Natural killer cell (primary cell): Measurements from ENCODE around the gene SLCO4A1. TPM values are rescaled to one million over a fixed set of nuclear protein-coding genes. Genes with fewer than 3 reads are reported as not detected.

ENCODE experiments used
- ATAC-seq, 3 donors: fragments of 150-1000 bp in 2 of 3; fragments of 200-7000 bp in 1 of 3; cut with Tn5 transposase; 1 replicate in 1 of 3; 2 replicates in 2 of 3; pipeline ENCODE4 v1.10.0; 2021; ENCODE audit warnings: mild to moderate bottlenecking in 2 of 3, moderate library complexity in 2 of 3
- DNase-seq, 2 donors: peaks; one replicate each; pipeline versions ENCODE4 v3.0.0 to v3.0.0-alpha.2; 2013 to 2021; ENCODE audit warnings: mixed read lengths in 1 of 2
- H3K27ac ChIP-seq: one replicate; pipeline ENCODE4 v1.5.1; 2013; ENCODE audit warnings: mild to moderate bottlenecking, low read length
- H3K27me3 ChIP-seq: one replicate; pipeline ENCODE4 v1.6.1; 2013; ENCODE audit warnings: low read length; ENCODE audit not compliant: control insufficient read depth, insufficient read depth
- H3K36me3 ChIP-seq: one replicate; pipeline ENCODE4 v1.6.1; 2013; ENCODE audit warnings: low read length; ENCODE audit not compliant: control insufficient read depth, insufficient read depth
- H3K4me1 ChIP-seq: one replicate; pipeline ENCODE4 v1.6.1; 2013; ENCODE audit warnings: low read length; ENCODE audit not compliant: control insufficient read depth, insufficient read depth
- H3K4me3 ChIP-seq: one replicate; pipeline ENCODE4 v1.5.1; 2013; ENCODE audit warnings: low read length
- H3K9me3 ChIP-seq: one replicate; pipeline ENCODE4 v1.6.1; 2013; ENCODE audit warnings: low read length; ENCODE audit not compliant: control insufficient read depth, insufficient read depth
- H3K27ac Mint-ChIP-seq, 2 donors: one replicate each; pipeline ENCODE4 v1.8.0; 2022; ENCODE audit warnings: mild to moderate bottlenecking in 2 of 2, mixed read lengths in 2 of 2, moderate library complexity in 1 of 2
- H3K27me3 Mint-ChIP-seq, 2 donors: one replicate each; pipeline ENCODE4 v1.8.0; 2022; ENCODE audit warnings: low read depth in 2 of 2, mixed read lengths in 2 of 2
- H3K36me3 Mint-ChIP-seq: one replicate; pipeline ENCODE4 v1.8.0; 2022; ENCODE audit warnings: mixed read lengths
- H3K4me1 Mint-ChIP-seq, 2 donors: one replicate each; pipeline ENCODE4 v1.8.0; 2022; ENCODE audit warnings: mixed read lengths in 2 of 2
- H3K4me3 Mint-ChIP-seq: one replicate; pipeline ENCODE4 v1.8.0; 2022; ENCODE audit warnings: mild to moderate bottlenecking, moderate library complexity, mixed read lengths
- H3K9me3 Mint-ChIP-seq, 2 donors: one replicate each; pipeline ENCODE4 v1.8.0; 2022; ENCODE audit warnings: mixed read lengths in 2 of 2
- CTCF ChIP-seq: fragments of 200-600 bp; IDR thresholded peaks from one replicate; pipeline ENCODE4 v1.8.0; 2022; ENCODE audit warnings: antibody characterized with exemption
- WGBS: methylation state at CpG from one replicate; pipeline ENCODE4 v1.1.7; 2013; ENCODE audit warnings: missing lambda C conversion rate; ENCODE audit not compliant: insufficient coverage; 5-methylcytosine and 5-hydroxymethylcytosine counted together
- intact Hi-C: fragments of 100-400 bp; cut with micrococcal nuclease; formaldehyde crosslinking; loops from one replicate; pipeline ENCODE4 v1.14.2; 2022
- total RNA-seq, 4 donors: library from RNA; stranded (reverse); fragments of 120-200 nt in 1 of 4; gene quantifications; one replicate each; pipeline versions ENCODE4 v1.2.3 to v1.2.4, GENCODE V29; 2013 to 2022

The SLCO4A1 gene
- total RNA-seq, 3 donors from 2014 or later (not counting 1 experiment from before 2014, with no cell fraction given), result 0.59 to 1.4 (median 1.1) TPM

DNA sequence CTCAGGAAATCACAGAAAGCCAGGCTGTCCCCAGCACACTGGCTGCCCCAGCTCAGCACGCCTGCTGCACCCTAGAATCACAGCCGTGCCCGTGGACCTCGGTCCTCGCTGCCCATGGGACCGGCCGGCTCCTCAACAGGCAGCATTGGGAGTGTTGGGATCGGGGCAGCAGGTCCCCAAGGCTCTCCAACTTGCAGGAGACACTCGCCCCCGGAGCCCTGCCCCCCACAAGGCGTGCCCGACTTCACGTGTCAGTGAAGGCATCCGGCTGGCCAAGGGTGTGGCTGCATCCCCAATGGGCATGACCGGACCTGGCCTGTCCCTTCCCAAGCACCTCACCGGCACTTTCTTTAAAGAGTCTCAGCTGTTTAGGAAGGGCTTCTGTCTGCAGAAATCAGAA, 63.3 kb downstream of the SLCO4A1 start:
- H3K4me3 ChIP-seq, result no peak overlapping the region
- H3K36me3 ChIP-seq, result no peaks in the 10 kb centered on the region
- no peaks in the 10 kb centered on the region for H3K9me3 Mint-ChIP-seq
- H3K36me3 Mint-ChIP-seq, result no peaks in the 10 kb centered on the region
- ATAC-seq, result no peak
- H3K27ac Mint-ChIP-seq, result no peak overlapping the region
- no peak overlapping the region for H3K27ac ChIP-seq
- intact Hi-C loops, result no loop called here
- no peak overlapping the region for H3K4me3 Mint-ChIP-seq
- no peaks in the 10 kb centered on the region for H3K9me3 ChIP-seq
- DNase-seq, result no peak
- H3K4me1 ChIP-seq, result peaks cover 17% of the 10 kb centered on the region
- TF ChIP-seq CTCF, result no peak
- H3K27me3 ChIP-seq, result peaks cover 15% of the 10 kb centered on the region
- H3K27me3 Mint-ChIP-seq, result peaks cover 8 to 26% of the 10 kb centered on the region in 2 donors
- H3K4me1 Mint-ChIP-seq, result peaks cover 0 to 24% of the 10 kb centered on the region in 2 donors
- 92% methylated on average over 16 of the region's 16 CpGs for WGBS

- Mint-ChIP-seq H3K4me1 (peaks cover 0 to 24% of the 10 kb centered on the region in 2 donors), H3K27me3 (peaks cover 8 to 26% of the 10 kb centered on the region in 2 donors), H3K4me3 (no peak overlapping the region), H3K9me3 (no peaks in the 10 kb centered on the region), H3K27ac (no peak overlapping the region), H3K36me3 (no peaks in the 10 kb centered on the region)
- intact Hi-C loops, result no loop called here
- Histone ChIP-seq H3K36me3 (no peaks in the 10 kb centered on the region), H3K27ac (no peak overlapping the region), H3K4me3 (no peak overlapping the region), H3K27me3 (peaks cover 21% of the 10 kb centered on the region), H3K4me1 (peaks cover 17% of the 10 kb centered on the region), H3K9me3 (no peaks in the 10 kb centered on the region)
- DNase-seq (no peak), ATAC-seq (no peak)
- WGBS, result 84% methylated on average over 12 of the region's 12 CpGs
- no peak for TF ChIP-seq CTCF
Measured at GRCh38 chr20:62706344-62706743, 64.0 kb downstream of the SLCO4A1 start.

GRCh38 chr20:62706857-62707256, 64.6 kb downstream of the SLCO4A1 start:
- Histone ChIP-seq H3K4me3 (no peak overlapping the region), H3K27me3 (peaks cover 21% of the 10 kb centered on the region), H3K4me1 (peaks cover 17% of the 10 kb centered on the region), H3K27ac (no peak overlapping the region), H3K36me3 (no peaks in the 10 kb centered on the region), H3K9me3 (no peaks in the 10 kb centered on the region)
- Mint-ChIP-seq H3K4me1 (peaks cover 0 to 24% of the 10 kb centered on the region in 2 donors), H3K9me3 (no peaks in the 10 kb centered on the region), H3K36me3 (no peaks in the 10 kb centered on the region), H3K4me3 (no peak overlapping the region), H3K27me3 (peaks cover 8 to 26% of the 10 kb centered on the region in 2 donors), H3K27ac (no peak overlapping the region)
- no peak for ATAC-seq
- intact Hi-C loops, result no loop called here
- TF ChIP-seq CTCF, result no peak
- no peak for DNase-seq
- WGBS, result 85% methylated on average over 12 of the region's 12 CpGs

DNA sequence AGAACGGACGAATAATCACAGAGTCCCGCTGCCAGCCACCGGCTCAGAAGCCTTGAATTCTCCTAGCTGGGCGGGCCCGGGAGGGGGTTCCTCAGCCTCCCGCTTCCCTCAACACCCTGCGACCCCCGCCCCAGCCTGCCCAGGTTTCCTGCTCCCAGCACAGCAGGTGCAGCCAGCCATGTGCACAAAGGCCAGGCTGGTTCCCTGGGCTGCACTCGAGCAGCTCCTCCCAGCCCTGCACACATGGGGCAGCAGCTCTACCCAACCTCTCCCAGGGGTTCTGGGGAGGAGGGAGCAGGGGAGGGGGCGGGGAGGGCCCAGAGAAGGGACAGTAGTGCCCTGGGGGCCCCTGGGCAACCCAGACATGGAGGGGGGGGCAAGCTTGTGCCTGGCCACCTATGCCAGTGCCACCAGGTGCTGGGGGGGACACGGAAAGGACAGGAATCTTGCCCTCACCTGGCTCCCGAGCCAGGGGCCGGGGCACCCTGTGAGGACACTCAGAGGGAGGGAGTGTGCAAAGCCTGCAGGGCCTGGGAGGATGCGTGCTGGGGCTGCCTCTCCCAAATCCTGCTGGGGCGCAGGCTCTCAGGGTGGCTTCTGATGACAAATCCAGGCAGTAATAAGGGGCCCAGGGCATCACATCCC, 65.1 kb downstream of the SLCO4A1 start:
- Histone ChIP-seq H3K36me3 (no peaks in the 10 kb centered on the region), H3K4me1 (peaks cover 17% of the 10 kb centered on the region), H3K27me3 (peaks cover 21% of the 10 kb centered on the region), H3K4me3 (no peak overlapping the region), H3K27ac (no peak overlapping the region), H3K9me3 (no peaks in the 10 kb centered on the region)
- Mint-ChIP-seq H3K27ac (no peak overlapping the region), H3K4me3 (no peak overlapping the region), H3K27me3 (peaks cover 8 to 26% of the 10 kb centered on the region in 2 donors), H3K9me3 (no peaks in the 10 kb centered on the region), H3K36me3 (no peaks in the 10 kb centered on the region), H3K4me1 (peaks cover 0 to 24% of the 10 kb centered on the region in 2 donors)
- TF ChIP-seq CTCF, result no peak
- ATAC-seq (no peak), DNase-seq (no peak)
- 65% methylated on average over 15 of the region's 16 CpGs for WGBS
- intact Hi-C loops, result no loop called here
